K562 (cell line): ENCODE measurements around the gene YTHDC2.

Experiments used
- ATF6 ChIP-seq: sonication (generic); formaldehyde crosslinking; IDR thresholded peaks from 2 replicates; pipeline ENCODE4 v1.4.0; 2020; ENCODE audit warnings: mild to moderate bottlenecking, missing genetic modification reagents
- GABPA ChIP-seq: fragments of 200-800 bp; sonication (Bioruptor generic); conservative IDR thresholded peaks from 2 replicates; pipeline ENCODE4 v1.6.1; 2016; ENCODE audit warnings: low read depth, missing genetic modification characterization, missing compliant biosample characterization
- PHB2 ChIP-seq: fragments of 450-650 bp; IDR thresholded peaks from 2 replicates; pipeline ENCODE4 v1.6.1; 2017; ENCODE audit warnings: low read depth
- ZBTB7A ChIP-seq: IDR thresholded peaks from 2 replicates; pipeline ENCODE4 v1.6.1; 2011; ENCODE audit warnings: low read depth, mild to moderate bottlenecking, low read length, moderate library complexity, borderline replicate concordance; ENCODE audit not compliant: control insufficient read depth
- ZNF316 ChIP-seq: fragments of 450-650 bp; IDR thresholded peaks from 2 replicates; pipeline ENCODE4 v1.6.1; 2016
- ZNF449 ChIP-seq: fragments of 250-450 bp; sonication (Bioruptor Pico); IDR thresholded peaks from 2 replicates; pipeline ENCODE4 v1.8.0; 2022; ENCODE audit warnings: moderate library complexity, mild to moderate bottlenecking, inconsistent platforms

GRCh38 chr5:113502073-113502472 is 11.4 kb upstream of the YTHDC2 start:
- TF ChIP-seq GABPA: no peak
- no peak for TF ChIP-seq PHB2
- TF ChIP-seq ZNF449 (CRISPR knock-in tag): no peak
- no peak for TF ChIP-seq ZNF316
- no peak for TF ChIP-seq ATF6
- no peak for TF ChIP-seq ZBTB7A
